HG03354 (cell line): ENCODE data around the gene CCL17.
A peak's percentile ranks its signal among the peaks of the same experiment; 100 is the strongest.
"Not testable (repeated sequence)": the region's sequence is repeated elsewhere in the genome, so short reads cannot be mapped to it uniquely, and the experiment has no call there.

Experiments
- ATAC-seq: cut with Tn5 transposase; IDR thresholded peaks from one replicate; pipeline ENCODE4 v1.9.1; 2021; ENCODE audit warnings: mild to moderate bottlenecking; ENCODE audit not compliant: unreplicated experiment, poor library complexity, severe bottlenecking

Gene CCL17

GRCh38 chr16:57392694-57393093, 11.9 kb upstream of the CCL17 start:
- ATAC-seq: no peak

- no peak for ATAC-seq
Measured at GRCh38 chr16:57394444-57394843, 10.1 kb upstream of the CCL17 start.

- no peak for ATAC-seq
Measured at GRCh38 chr16:57395026-57395425, 9.5 kb upstream of the CCL17 start.

- ATAC-seq: no peak
Measured at GRCh38 chr16:57396786-57397185, 7.8 kb upstream of the CCL17 start.

GRCh38 chr16:57397493-57397892, 7.1 kb upstream of the CCL17 start:
- ATAC-seq: not testable (repeated sequence)

- ATAC-seq: no peak
Measured at GRCh38 chr16:57401943-57402640, 2.5 kb upstream of the CCL17 start.

- no peak for ATAC-seq
Measured at GRCh38 chr16:57405097-57405496, 530 bp downstream of the CCL17 start.

GRCh38 chr16:57406881-57407280, 2.3 kb downstream of the CCL17 start:
- no peak for ATAC-seq

- ATAC-seq: no peak
Measured at GRCh38 chr16:57407521-57408353, 3.2 kb downstream of the CCL17 start.

- no peak for ATAC-seq
Measured at GRCh38 chr16:57409065-57409464, 4.5 kb downstream of the CCL17 start.

GRCh38 chr16:57409870-57410587, 5.5 kb downstream of the CCL17 start:
- no peak for ATAC-seq

- ATAC-seq: no peak
Measured at GRCh38 chr16:57411362-57411976, 6.9 kb downstream of the CCL17 start.

- no peak for ATAC-seq
Measured at GRCh38 chr16:57412584-57412983, 8.0 kb downstream of the CCL17 start.

GRCh38 chr16:57413301-57413730, 8.7 kb downstream of the CCL17 start:
- peak; percentile 86 for ATAC-seq

GRCh38 chr16:57413733-57414132, 9.2 kb downstream of the CCL17 start:
- peak; percentile 8 for ATAC-seq

GRCh38 chr16:57416084-57416483, 11.5 kb downstream of the CCL17 start:
- no peak for ATAC-seq

GRCh38 chr16:57419506-57419905, 14.9 kb downstream of the CCL17 start:
- no peak for ATAC-seq

GRCh38 chr16:57422026-57422944, 17.7 kb downstream of the CCL17 start:
- ATAC-seq: no peak

GRCh38 chr16:57423152-57423551, 18.6 kb downstream of the CCL17 start:
- no peak for ATAC-seq
